NCI-H226 (cell line): ENCODE measurements around the gene LTF.
A peak's percentile ranks its signal among the peaks of the same experiment; 100 is the strongest.

Source experiments
- DNase-seq: peaks from one replicate; pipeline ENCODE4 v3.0.0-alpha.2; 2015

The LTF gene

DNA sequence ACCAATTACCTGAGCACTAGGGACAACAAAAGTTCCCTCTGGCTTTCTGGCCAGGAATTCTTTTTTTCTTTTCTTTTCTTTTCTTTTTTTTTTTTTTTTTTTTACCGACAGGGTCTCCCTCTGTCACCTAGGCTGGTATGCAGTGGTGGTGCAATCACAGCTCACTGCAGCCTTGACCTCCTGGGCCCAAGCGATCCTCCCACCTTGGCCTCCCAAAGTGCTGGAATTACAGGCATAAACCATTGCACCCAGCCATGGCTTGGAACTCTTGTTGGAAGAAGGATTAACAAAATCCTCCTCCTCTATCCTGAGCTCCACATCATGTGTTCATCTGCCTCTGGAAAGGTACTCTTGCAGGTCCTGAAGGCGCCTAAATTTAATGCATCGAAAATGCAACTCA lies 2.9 kb upstream of the LTF start:
- DNase-seq, result no peak

- peak; percentile 17 for DNase-seq
Observed at GRCh38 chr3:46466871-46467403, 2.2 kb upstream of the LTF start.

- peak; percentile 54 for DNase-seq
Observed at GRCh38 chr3:46466273-46466672, 1.6 kb upstream of the LTF start.

DNA sequence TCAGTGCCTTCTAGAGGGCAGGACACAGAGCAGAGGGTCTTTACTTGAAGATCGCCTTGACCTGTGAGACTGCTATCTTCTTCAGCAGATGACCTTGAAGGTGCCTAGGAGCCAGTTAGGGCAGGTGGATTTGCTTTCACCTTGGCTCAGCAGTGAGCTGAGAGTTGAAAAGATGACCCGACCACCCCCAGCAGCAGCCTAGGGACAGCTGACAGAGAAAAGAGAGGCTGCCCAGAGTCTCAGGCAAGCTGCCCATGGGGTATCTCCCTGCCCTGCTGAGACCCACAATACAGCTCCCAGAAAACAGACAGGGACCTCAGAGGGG lies 453 bp upstream of the LTF start:
- DNase-seq, result no peak

- no peak for DNase-seq
Observed at GRCh38 chr3:46463868-46464241, 850 bp downstream of the LTF start.

DNA sequence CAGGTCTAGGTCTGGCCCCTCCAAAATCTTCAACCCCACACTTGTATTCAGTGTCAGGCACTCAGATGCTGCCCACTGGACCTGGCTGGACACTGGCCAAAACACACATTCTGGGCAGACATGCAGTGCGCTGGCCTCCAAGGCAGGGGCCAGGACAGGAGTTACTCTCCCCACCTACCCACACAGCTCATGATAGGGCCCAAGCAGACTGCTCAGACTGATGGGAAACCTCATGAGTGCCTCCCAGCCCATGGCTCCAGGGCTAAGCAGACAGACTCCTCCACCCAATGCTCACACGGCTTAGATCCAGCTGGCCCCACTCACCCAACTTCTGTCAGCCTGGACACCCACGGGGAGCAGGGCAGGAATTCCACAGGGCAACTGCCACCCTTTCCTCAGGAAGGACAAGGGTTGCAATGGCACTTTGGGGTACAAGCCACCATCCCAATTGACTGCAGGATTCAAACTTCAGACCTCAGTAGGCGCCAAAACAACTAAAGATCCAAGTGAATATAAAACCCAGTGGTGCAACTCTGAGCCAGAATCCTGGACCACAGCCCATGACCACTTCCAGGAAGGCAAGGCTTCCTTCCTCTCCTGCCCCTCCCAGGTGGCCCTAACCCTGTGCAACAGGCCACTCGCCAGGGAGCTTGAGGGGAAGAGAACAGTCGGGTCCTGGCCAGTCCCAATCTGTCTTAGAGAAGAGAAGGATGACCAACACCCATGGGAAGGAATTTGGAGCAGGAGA lies 1.4 kb downstream of the LTF start:
- DNase-seq, result no peak

- no peak for DNase-seq
Observed at GRCh38 chr3:46462511-46462910, 2.2 kb downstream of the LTF start.

DNA sequence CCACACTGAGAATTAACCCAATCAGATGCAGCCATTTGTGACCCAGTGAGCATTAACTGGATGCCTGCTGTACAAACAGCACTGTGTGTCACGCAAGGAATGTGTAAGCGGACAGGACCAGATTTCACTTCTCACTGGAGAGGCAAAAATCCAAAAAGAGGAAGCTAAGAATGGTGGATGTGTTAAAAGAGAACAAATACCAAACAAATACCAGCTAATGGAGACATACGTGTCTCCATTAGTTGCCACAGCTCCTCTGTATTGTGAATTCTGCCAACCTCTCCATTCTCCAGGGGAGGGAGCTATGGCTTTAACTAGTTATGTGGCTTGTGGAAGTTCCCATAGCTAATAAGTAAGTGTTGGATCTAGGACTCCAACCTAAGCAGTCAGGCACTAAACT lies 2.6 kb downstream of the LTF start:
- DNase-seq, result no peak

DNA sequence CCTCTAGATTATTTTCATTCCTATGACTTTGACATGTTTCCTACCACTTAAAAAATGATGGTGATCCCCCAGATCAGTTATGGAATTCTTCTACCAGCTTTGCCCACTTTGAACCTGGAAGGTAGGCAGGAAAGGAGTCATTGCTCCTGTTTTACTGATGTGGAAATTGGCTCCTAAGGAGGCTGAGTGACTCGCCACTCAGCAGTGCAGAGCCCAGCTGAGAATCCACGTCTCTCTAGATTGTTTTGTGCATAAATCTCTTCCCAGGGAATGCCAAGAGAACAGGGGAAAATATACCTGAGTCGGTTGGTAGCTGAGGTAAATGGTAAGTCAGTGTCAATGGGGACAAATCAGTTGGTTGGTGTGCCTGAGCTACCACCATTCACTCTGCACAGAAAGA lies 4.7 kb downstream of the LTF start:
- peak; percentile 78 for DNase-seq

GRCh38 chr3:46456118-46456517 lies 8.6 kb downstream of the LTF start:
- no peak for DNase-seq

GRCh38 chr3:46455231-46456115 lies 9.2 kb downstream of the LTF start:
- no peak for DNase-seq

DNA sequence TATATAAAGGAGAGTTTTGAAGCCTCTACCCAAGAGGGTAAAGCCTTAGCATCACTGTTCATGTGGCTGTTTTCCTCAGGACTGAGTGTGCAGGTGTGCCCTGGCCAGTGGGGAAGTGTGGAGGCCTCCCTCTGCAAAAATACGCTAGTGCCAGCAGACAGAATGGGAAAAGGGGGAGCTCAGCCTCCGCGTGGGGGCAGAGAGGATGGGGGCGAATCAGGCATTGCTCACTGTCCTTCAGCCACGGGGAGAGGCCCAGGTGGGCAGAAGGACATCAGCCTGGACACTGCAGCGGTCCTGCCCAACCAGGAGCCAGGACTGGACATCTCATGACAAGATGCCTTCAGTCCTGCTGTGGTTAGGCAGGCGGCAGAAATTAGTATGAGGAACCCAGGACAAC lies 10.1 kb downstream of the LTF start:
- no peak for DNase-seq

DNA sequence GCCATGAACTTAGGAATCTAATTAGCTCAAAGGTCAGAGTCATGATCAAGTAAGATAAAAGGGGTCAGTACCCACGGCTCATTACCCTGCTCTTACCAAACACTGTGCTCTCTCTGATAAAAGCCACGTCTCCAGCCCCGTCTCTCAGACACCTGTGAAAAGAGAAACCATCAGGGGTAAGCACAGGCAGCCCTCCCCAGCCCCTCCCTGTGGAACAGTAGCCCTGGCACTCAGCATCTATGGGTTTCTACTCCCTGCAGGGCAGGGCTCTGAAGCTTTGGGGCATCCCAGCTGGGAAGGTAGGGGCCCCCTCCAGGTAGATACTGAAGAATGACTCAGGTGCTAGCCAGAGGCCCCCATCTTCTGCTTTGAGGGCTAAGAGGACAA lies 10.5 kb downstream of the LTF start:
- DNase-seq, result no peak

DNA sequence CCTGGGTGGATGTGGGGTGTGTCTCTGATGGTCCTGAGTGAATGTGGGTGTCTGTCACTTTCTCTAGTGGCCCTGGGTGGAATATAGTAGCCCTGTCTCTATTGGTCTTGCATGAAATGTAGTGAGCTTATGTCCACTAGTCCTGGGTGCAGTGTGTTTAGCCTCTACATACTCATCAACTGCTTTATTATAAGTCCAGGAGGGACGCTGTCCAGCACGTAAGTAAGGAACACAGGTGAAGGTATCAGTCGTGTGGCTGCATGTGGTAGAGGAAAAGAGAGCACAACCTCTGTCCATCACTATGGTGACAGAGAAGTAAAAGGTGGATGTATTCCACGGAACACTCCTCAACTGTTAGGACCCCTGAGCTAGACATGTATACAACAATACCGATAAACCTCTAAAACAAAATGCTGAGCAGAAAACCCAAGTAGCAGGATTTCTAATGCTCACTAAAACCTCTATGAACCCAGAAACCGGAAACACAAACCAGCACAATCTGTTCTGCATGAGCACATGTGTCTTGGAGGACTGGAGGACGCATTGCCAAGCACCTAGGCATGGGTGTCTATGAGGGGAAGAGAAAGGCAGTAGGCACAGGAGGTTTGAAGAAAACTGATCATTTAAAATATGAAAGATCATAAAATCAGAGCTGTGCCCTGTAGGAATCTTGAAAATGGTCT lies 11.0 kb downstream of the LTF start:
- DNase-seq, result no peak

GRCh38 chr3:46449755-46450552 lies 14.8 kb downstream of the LTF start:
- no peak for DNase-seq

DNA sequence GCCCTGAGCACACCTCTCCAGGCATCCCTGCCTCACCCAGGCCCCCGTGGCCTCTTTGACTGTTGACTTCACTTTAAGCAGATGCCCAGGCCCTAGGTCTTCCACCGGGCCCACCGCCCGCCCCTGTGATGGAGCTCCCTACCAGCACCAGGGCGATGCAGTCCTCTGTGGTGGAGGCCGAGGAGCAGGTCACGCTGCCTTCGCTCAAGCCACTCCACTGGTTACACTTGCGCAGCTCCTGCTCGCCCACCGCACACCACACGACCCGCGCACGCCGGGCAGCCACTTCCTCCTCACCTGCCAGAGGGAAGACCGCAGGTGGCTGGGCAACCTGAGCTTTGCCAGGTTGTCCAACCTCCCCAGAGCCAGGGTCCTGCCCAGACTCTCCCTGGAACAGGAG lies 16.0 kb downstream of the LTF start:
- DNase-seq, result no peak

DNA sequence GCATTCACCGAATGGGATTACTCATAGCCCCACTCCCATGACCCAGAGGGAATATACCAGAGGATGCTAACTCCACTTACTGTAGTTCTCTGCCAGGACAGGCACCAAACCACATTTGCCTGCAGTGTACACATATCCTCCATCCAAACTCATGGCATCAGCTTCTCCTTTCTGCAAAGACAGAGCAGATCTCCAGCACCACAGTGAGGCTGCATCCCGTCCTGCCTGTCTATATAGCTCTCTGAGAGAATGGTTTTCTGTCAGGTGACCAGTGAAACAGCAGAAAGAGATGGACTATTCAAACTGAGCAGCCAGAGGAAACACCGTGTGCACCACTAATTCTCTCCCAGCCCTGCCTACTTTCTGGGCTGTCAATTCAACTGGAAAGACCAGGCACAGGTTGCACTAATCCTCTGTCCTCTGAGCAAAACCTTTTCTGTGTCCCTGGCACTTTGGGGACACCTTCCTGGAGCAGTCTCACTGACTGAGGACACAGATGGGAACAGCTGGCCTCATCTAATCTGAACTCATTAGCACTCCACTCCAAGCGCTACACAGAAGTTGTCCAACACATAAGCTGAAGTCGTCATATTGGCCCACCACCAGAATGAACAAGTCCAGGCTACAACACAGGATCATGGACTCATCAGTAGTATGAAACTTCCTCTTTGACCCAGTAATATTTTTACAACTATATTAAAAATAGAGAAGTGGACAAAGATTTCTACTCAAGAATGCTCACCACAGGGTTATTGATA lies 17.3 kb downstream of the LTF start:
- DNase-seq, result no peak

DNA sequence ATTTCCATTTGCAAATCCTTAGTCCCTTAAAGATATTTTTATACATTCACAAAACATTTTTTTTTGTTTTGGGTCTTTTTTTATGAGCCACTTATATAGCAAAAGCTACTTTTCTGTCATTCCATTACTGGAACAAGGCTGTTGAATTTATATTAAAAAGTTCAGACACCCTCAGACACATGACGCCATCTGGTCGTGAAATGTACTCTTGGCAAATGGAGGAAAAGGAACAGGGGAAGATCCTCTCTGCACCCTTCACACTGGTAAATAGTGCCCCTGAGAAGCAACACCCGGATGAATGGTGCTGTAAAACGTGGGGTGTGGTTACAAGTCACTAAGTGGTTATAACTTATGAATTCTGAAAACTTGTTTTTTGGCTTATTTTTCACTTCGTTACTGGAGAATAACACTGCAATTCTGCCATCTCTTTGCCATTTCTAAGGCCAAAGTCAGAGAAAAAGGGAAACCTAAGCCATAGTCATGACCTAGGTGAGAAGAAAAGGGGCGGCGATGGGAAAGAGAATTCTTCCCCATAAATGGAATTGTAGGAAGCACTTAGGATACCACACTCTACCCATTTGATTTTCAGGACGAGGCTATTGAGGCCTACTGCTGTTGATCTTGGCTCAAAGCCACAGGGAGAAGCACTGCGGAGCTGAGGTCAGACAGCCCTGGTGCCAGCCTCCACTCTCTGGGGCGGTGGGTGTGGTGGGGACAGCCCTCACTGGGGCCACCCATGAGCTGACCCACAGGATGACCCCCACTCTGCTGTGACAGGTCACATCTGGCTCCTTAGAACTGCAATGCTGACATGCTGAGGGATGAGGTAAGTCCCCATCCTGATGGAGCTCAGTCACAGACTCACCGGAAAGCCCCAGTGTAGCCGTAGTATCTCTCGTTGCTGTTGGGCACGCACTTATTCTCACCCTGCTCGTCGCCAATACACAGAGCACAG lies 21.9 kb downstream of the LTF start:
- DNase-seq, result no peak

GRCh38 chr3:46440531-46441294 lies 24.0 kb downstream of the LTF start:
- DNase-seq, result no peak

- no peak for DNase-seq
Observed at GRCh38 chr3:46438831-46439230, 25.9 kb downstream of the LTF start.
